ENCODE data around the gene HSBP1.

HSBP1 gene

GRCh38 chr16:83840060-83840617 is 32.4 kb downstream of the HSBP1 start:
- no peak for DNase-seq

GRCh38 chr16:83842291-83842690 is 34.5 kb downstream of the HSBP1 start:
- no peak for DNase-seq

GRCh38 chr16:83842756-83843507 is 35.2 kb downstream of the HSBP1 start:
- DNase-seq = no peak

DNA sequence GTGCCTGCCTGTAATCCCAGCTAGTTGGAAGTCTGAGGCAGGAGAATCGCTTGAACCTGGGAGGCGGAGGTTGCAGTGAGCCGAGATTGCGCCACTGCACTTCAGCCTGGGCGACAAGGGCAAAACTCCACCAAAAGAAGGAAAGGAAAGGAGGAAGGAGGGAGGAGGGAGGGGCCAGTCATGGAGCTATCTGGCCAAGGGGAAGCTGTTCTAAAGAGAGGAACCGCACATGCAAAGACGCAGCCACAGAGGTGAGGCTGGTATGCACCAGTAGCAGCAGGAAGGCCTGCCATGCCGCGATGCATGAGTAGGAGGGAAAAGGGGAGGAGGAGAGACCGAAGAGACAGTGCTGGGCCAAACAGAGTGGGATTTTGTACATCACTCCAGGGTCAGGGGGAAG is 35.9 kb downstream of the HSBP1 start:
- no peak for DNase-seq

GRCh38 chr16:83845263-83845662 is 37.5 kb downstream of the HSBP1 start:
- no peak for DNase-seq

DNA sequence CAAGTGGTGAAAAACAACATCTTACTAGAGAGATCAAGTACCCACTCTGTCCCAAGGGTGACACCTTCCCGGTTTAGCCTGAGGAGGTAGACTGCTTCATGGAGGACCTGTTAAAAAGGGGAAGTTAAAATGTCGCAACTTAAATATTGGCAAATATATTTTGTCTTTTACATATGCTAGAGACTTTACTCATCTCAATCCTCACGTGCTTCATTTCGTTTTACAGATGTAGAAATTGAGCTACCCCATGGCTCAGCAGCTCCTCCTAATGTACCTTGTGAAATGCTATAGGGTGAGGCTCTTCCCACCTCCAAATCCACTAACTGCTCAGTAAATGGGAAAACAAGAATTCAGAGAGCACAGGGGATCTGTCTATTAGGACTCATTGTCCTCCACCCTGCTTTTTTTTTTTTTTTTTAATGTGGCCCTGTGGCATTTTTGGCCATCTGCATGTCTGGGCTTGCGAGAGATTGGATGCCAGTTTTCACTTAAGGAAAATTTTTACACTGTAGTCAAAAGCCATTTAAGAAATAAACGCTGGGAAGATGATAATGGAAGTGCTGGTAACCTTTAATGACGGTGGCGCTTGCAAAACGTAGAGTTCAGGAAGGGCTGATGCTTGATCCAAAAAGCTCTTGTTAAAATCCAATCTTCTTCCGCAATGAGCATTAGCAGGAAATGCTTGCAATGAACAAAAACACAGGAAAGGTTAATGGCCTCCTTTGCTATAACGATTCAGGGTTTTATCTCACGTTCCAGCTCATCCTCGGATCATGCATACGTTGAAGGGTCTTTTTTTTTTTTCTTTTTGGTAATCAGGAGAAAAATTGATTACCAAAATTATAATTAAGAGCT is 39.8 kb downstream of the HSBP1 start:
- peak; percentile 29 for DNase-seq

DNA sequence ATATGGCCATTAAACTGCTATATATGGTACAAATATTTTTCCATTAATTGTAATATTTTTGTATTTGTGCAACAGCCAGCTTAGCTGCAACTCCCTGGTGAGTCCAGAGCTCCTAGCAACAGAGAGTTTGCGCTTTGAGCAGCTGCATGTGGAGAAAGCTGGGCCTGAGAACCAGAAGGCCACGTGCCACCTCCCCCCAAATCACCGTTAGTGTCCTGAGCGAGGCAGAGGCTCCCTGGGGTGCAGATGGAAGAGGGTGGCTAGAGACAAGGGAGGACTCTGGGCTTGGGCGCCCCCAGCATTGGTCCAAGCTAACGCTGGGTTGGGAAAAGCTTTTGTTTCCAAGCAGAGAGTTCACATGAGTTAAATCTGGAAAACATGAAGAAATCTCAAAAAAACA is 41.6 kb downstream of the HSBP1 start:
- DNase-seq = no peak

- no peak for DNase-seq
Observed at GRCh38 chr16:83850947-83851346, 43.2 kb downstream of the HSBP1 start.

- no peak for DNase-seq
Observed at GRCh38 chr16:83851473-83851872, 43.7 kb downstream of the HSBP1 start.

GRCh38 chr16:83852774-83853173 is 45.0 kb downstream of the HSBP1 start:
- DNase-seq = no peak

- DNase-seq = no peak
Observed at GRCh38 chr16:83853834-83854233, 46.1 kb downstream of the HSBP1 start.

- DNase-seq = no peak
Observed at GRCh38 chr16:83854420-83854819, 46.6 kb downstream of the HSBP1 start.

GRCh38 chr16:83856792-83857191 is 49.0 kb downstream of the HSBP1 start:
- no peak for DNase-seq

- DNase-seq = no peak
Observed at GRCh38 chr16:83859265-83859664, 51.5 kb downstream of the HSBP1 start.

GRCh38 chr16:83862661-83863060 is 54.9 kb downstream of the HSBP1 start:
- no peak for DNase-seq

- DNase-seq = no peak
Observed at GRCh38 chr16:83863682-83864081, 55.9 kb downstream of the HSBP1 start.

Data from NCI-H2227 treated with DMSO at 0.1 percent for 48 hours (cell line).